ENCODE data around the gene POLA1.

The POLA1 gene

DNA sequence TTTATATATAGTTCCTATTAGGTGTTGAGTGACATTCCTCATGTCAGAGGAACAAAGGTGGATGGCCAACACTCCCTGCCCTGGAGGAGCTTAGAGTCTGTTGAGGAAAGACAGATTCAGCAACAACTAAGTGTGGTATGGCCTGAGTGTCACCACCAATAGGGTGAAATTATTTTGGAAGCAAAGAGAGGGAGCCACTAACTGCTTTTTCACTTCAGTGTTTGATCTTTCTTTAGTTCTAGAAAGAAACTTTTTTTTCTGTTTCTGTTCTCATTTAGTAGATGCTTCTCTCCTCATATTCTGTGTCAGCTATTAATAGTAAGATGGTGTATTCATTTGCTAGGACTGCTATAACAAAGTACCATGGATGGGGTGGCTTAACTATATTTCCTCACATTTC, 240.6 kb downstream of the POLA1 start:
- no peak for DNase-seq (ENCODE audit: extremely low read depth, low read depth)
- TF ChIP-seq, protein P1, sequence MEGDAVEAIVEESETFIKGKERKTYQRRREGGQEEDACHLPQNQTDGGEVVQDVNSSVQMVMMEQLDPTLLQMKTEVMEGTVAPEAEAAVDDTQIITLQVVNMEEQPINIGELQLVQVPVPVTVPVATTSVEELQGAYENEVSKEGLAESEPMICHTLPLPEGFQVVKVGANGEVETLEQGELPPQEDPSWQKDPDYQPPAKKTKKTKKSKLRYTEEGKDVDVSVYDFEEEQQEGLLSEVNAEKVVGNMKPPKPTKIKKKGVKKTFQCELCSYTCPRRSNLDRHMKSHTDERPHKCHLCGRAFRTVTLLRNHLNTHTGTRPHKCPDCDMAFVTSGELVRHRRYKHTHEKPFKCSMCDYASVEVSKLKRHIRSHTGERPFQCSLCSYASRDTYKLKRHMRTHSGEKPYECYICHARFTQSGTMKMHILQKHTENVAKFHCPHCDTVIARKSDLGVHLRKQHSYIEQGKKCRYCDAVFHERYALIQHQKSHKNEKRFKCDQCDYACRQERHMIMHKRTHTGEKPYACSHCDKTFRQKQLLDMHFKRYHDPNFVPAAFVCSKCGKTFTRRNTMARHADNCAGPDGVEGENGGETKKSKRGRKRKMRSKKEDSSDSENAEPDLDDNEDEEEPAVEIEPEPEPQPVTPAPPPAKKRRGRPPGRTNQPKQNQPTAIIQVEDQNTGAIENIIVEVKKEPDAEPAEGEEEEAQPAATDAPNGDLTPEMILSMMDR (IDR thresholded peaks at IDR 0.05; ENCODE audit: low read depth, low read length): no peak

DNA sequence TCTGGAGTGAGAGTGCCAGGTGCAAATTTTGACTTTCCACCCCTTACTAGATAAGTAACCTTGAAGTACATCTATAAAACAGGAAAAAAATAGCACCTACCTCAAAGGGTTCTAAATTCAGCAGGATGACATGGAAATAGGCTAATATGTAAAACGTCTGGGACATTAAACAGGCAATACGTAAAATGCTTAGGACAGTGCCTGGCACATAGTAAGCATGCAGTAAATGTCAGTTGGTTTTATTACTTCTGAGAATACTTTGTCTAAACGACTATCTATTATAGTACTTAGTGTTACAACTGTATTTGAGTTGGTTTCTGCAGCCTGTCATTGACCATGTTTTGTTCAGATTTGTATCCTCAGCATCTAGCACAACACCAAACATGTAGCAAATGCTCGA, 251.3 kb downstream of the POLA1 start:
- TF ChIP-seq, protein P1 (IDR thresholded peaks at IDR 0.05; ENCODE audit: low read depth, low read length): no peak
- DNase-seq (ENCODE audit: extremely low read depth, low read depth): no peak

DNA sequence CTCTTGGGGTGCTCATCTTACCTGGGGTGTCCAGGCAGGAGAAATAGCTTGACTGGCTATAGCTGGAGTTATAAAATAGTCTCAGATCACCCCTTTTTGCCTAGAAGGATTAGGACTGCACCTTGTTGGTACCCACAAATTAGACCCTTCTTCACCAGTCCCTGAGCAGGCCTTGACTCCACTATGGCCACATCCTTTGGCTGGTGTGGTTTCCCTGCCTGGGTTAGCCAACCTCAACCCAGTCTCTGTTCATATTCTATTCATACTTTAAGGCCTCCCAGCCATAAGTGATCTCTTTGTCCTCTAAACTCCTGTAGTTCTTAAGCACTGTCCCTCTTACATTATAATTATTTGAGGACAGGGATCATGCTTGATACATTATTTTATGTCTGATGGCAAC, 252.7 kb downstream of the POLA1 start:
- DNase-seq (ENCODE audit: extremely low read depth, low read depth): no peak
- TF ChIP-seq, protein P1 (IDR thresholded peaks at IDR 0.05; ENCODE audit: low read depth, low read length): no peak

DNA sequence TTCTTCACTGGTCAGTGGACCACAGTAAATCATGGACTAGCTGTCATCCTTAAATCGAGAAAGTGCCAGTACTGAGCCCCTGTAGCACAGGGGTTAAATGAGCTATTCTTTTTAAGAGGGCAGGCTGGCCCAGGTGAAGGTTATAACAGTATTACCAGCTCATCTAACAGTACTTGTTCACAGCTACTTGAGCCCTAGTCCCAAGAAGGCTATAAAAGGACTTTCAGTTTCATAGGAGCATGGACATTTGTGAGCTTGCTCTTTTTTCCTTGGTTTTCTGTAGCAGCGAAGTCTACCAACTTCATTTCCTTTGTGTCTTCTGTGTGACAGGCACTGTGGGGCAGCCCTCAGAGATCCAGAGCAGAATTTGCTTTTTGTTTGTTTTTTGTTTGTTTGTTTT, 261.0 kb downstream of the POLA1 start:
- TF ChIP-seq, protein P1 (IDR thresholded peaks at IDR 0.05; ENCODE audit: low read depth, low read length): no peak
- no peak for DNase-seq (ENCODE audit: extremely low read depth, low read depth)

DNA sequence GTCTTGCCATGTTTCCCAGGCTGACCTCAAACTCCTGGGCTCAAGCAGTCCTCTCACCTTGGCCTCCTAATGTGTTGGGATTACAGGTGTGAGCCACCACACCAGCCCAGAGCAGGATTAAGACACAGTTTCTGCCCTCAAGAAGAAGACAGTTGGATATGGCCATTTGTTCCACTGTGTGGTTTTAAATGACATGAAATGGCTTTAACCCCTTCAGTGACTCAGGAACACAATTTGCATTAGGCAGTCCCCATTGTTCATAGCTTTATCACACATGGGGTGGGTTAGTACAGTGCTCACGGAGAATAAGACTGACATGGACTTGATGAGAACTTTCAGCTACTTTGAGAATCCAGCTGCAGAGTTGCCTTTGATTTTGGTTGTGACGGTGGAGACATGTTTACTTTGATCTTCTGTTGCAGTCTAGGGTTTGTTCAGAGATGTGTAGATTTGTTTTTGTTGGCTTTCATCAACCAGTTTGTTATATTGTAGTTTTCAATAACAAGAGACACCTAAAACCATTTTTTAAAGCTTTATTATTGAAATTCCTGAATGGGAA, 261.7 kb downstream of the POLA1 start:
- no peak for DNase-seq (ENCODE audit: extremely low read depth, low read depth)
- TF ChIP-seq, protein P1 (IDR thresholded peaks at IDR 0.05; ENCODE audit: low read depth, low read length): no peak

DNA sequence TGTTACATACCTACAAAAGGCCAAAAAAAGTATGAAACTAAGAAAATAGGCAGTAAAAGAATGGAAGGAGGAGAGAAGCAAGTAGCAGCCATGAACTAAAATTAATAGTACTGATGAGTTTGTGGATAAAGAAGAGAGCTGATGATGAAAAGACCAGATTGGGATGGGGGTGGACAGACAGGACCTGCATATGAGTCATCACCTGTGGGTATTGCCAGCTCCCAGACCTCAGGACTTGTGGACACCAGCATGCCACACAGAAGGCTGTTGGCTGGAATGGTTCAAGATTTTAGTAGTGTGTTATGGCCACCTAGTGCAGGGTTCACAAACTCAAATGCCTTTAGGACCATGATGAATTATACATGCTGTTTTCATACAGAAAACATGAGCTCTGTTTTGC, 263.1 kb downstream of the POLA1 start:
- DNase-seq (ENCODE audit: extremely low read depth, low read depth): no peak

DNA sequence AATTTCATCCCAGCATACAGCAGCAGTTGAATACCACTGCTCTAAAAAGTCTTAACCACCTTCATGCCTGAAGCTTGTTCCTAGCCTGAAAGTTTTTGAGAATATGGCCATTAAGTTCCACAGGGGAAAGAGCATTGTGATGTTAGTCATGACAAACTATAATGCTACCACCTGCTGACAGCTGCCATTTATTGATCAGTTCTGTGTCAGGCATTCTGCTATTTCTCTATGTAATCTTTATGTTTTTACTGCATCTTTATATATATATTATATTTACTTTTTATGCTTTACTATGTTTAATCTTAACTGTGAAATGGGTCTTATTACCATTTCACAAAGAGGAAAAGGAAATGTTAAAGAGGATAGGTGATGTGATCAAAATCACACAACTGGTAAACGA, 268.1 kb downstream of the POLA1 start:
- no peak for DNase-seq (ENCODE audit: extremely low read depth, low read depth)
- TF ChIP-seq, protein P1 (IDR thresholded peaks at IDR 0.05; ENCODE audit: low read depth, low read length): no peak

More for the DNA sequence above, 263.1 kb downstream of the POLA1 start:
- TF ChIP-seq, protein P1 (IDR thresholded peaks at IDR 0.05; ENCODE audit: low read depth, low read length): no peak

Measured in AG09319 (cell line).